ENCODE results near the gene TMEM217.

The TMEM217 gene

GRCh38 chr6:37174515-37175331 is 83.2 kb downstream of the TMEM217 start:
- Mint-ChIP-seq H3K36me3 (peaks cover 35% of the 10 kb centered on the region), H3K27me3 (no peaks in the 10 kb centered on the region), H3K4me3 (peak overlapping the region; percentile 95), H3K9me3 (no peaks in the 10 kb centered on the region), H3K4me1 (peaks cover 66% of the 10 kb centered on the region), H3K27ac (peak overlapping the region; percentile 95)

DNA sequence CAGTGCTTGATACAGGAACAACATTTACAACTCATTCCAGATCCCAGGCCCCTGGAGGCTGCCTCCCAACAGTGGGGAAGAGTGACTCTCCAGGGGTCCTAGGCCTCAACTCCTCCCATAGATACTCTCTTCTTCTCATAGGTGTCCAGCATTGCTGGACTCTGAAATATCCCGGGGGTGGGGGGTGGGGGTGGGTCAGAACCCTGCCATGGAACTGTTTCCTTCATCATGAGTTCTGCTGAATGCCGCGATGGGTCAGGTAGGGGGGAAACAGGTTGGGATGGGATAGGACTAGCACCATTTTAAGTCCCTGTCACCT is 83.8 kb downstream of the TMEM217 start:
- H3K9me3 Mint-ChIP-seq, result no peaks in the 10 kb centered on the region
- peak overlapping the region; percentile 95 for H3K4me3 Mint-ChIP-seq
- no peaks in the 10 kb centered on the region for H3K27me3 Mint-ChIP-seq
- peaks cover 71% of the 10 kb centered on the region for H3K4me1 Mint-ChIP-seq
- H3K36me3 Mint-ChIP-seq, result peaks cover 35% of the 10 kb centered on the region
- H3K27ac Mint-ChIP-seq, result peak overlapping the region; percentile 95

DNA sequence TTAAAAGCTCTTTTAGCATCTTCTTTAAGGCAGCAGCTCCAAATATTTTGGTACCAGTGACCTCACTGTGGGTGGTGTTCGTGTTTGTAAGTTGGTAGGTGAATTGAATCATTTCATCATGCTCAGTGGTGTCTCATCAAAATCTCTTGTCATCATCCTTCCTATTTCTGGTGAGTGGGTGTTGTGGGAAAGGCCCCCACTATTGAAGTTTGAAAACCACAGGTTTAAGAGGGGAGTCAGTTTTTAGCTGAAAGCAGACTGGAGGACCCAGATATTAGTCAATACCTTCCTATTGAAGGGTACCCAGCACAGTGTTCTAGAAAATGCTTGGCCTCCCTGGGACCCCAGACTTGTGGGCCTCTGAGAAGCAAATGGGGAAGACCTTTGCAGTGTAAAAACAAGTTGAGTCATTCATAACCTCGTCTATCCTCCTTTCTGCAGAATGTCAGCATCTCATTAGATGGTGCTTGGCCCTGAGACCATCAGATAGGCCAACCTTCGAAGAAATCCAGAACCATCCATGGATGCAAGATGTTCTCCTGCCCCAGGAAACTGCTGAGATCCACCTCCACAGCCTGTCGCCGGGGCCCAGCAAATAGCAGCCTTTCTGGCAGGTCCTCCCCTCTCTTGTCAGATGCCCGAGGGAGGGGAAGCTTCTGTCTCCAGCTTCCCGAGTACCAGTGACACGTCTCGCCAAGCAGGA is 84.3 kb downstream of the TMEM217 start:
- peaks cover 35% of the 10 kb centered on the region for H3K36me3 Mint-ChIP-seq
- peak overlapping the region; percentile 95 for H3K4me3 Mint-ChIP-seq
- H3K27ac Mint-ChIP-seq, result peak overlapping the region; percentile 95
- H3K9me3 Mint-ChIP-seq, result no peaks in the 10 kb centered on the region
- H3K27me3 Mint-ChIP-seq, result no peaks in the 10 kb centered on the region
- H3K4me1 Mint-ChIP-seq, result peaks cover 76% of the 10 kb centered on the region

DNA sequence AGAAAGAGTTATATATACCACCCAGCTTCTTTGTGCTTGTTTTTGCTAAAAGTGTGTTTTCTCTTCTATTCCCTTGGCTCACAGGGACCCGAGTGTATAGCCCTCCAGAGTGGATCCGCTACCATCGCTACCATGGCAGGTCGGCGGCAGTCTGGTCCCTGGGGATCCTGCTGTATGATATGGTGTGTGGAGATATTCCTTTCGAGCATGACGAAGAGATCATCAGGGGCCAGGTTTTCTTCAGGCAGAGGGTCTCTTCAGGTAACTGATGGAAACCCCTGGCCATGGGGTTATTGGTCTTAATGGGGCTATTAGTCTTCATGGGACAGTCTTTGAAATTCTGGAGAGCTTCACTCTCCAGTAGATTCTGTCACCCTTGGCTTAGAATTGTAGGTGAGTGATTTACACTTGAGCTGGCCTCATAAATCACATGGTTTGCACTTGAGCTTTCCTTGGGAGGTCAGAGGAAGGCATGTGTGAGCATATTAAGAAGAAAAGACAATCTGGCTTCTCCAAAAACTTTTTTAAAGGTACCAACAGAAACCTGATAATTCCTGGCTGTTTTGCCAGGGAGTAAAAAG is 84.9 kb downstream of the TMEM217 start:
- Mint-ChIP-seq H3K36me3 (peaks cover 35% of the 10 kb centered on the region), H3K9me3 (no peaks in the 10 kb centered on the region)

DNA sequence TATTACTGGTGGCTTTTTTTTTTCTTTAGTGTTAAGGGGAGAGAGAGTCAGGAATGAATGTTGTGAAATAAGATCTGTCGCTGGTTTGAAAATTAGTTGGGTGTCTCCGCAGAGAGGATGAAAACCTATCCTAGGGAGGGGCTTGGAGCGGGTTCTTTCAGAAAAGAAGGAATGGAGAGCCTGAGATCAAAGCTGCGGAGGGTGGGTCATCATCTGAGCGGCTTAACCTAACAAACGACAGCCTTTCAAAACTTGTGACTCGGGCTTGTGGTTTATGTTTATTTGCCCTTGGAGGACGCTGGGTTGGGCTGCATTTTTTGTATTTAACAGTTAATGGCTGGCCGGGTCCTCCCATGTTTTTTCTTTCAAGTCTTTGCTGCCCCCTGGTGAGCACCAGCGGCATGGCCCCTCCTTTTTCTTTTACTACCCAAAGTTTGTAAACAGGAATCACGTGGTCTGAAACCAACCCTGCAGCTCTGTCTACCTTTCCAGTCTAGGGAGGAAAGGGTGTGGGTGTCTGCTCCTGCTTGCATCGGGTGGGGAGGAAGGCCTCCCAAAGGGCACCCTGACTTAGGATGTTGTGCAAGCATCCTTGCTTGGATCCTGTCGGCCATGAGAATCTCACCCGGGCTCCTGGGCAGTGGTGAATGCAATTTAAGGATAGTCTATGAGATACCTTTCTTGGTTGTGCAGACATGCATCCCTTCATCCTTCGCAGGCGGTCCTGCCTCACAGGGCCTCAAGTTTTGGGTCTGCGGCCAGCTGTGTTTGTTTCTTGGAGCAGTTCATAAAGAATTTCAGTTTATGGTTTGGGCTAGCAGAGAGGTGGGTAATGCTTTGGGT is 85.8 kb downstream of the TMEM217 start:
- Mint-ChIP-seq H3K27ac (peak overlapping the region; percentile 95), H3K27me3 (no peaks in the 10 kb centered on the region), H3K4me3 (peak overlapping the region; percentile 95), H3K36me3 (peaks cover 32% of the 10 kb centered on the region), H3K9me3 (no peaks in the 10 kb centered on the region), H3K4me1 (peaks cover 72% of the 10 kb centered on the region)

More for the DNA sequence above, 84.9 kb downstream of the TMEM217 start:
- Mint-ChIP-seq H3K27me3 (no peaks in the 10 kb centered on the region), H3K4me3 (peak overlapping the region; percentile 95), H3K4me1 (peaks cover 79% of the 10 kb centered on the region), H3K27ac (peak overlapping the region; percentile 95)

DNA sequence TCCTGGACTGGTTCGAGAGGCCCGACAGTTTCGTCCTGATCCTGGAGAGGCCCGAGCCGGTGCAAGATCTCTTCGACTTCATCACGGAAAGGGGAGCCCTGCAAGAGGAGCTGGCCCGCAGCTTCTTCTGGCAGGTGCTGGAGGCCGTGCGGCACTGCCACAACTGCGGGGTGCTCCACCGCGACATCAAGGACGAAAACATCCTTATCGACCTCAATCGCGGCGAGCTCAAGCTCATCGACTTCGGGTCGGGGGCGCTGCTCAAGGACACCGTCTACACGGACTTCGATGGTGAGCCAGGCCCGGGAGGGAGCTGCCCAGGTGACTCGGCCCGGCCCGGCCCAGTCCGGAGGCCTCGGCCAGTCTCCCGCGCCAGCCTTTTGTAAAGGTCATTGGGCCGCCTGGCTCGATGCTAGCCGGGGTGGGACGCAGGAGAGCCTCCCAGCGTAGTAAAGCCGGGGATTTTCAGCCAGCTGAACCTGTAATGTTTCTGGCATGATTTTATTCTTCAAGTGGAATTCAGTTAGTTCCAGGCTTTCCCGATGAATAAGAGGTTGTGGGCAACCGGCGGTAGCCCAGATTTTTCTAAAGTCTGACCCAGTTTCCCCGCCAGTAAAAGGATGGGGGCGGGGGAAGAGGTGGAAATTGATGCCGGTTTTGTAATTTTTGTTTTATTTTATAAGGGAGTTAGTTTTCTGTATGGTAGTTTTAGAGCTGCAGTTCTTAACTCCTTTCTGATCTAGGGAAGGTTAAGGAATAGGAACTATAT is 86.6 kb downstream of the TMEM217 start:
- H3K27ac Mint-ChIP-seq, result peak overlapping the region; percentile 97
- H3K36me3 Mint-ChIP-seq, result peaks cover 28% of the 10 kb centered on the region
- no peaks in the 10 kb centered on the region for H3K9me3 Mint-ChIP-seq
- H3K4me3 Mint-ChIP-seq, result peak overlapping the region; percentile 95
- no peaks in the 10 kb centered on the region for H3K27me3 Mint-ChIP-seq
- H3K4me1 Mint-ChIP-seq, result peaks cover 66% of the 10 kb centered on the region

GRCh38 chr6:37170273-37171200 is 87.4 kb downstream of the TMEM217 start:
- Mint-ChIP-seq H3K27me3 (no peaks in the 10 kb centered on the region), H3K4me3 (peak overlapping the region; percentile 95), H3K36me3 (peaks cover 24% of the 10 kb centered on the region), H3K27ac (peak overlapping the region; percentile 97), H3K4me1 (peaks cover 57% of the 10 kb centered on the region), H3K9me3 (no peaks in the 10 kb centered on the region)

DNA sequence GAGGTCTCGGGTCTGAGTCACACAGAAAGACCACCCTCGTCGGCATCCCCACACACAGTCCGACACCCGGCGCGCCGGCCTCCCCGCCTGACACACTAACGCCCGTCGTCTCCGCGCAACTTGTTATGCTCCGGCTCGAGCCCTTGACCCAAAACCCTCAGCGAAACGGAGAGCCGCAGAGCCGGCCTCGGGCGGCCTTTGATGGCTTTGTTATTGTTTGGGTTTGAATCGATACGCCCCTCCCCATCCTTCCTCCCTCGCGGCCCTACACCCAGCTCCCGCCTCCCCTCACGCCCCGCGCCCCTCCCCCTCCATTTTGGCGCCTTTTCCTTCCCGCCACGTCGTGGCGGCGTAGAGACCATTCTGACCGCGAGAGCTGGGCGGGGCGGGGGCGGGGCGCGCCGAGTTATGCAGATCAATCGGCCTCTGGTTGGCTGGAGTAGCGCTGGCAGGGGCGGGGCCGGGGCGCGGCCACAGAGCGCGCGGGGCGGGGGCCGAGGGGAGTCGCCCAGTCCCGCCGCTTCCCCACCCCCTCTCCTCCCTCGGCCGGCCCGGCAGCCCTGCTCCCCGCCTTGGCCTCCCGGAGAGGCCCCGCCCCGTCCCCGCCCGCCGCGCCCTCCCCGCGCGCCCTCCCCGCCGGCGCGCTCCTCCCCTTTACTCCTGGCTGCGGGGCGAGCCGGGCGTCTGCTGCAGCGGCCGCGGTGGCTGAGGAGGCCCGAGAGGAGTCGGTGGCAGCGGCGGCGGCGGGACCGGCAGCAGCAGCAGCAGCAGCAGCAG is 88.3 kb downstream of the TMEM217 start, which contains the start of gene PIM1:
Gene PIM1 (plus strand): TSS at position 657 of the 777 bp plus-strand sequence. CDS start 424 bp downstream, outside the sequence.
- Mint-ChIP-seq H3K4me1 (peaks cover 49% of the 10 kb centered on the region), H3K27ac (peak within 1 kb of the TSS; percentile 97), H3K9me3 (no peaks in the 10 kb centered on the region), H3K27me3 (no peaks in the 10 kb centered on the region), H3K4me3 (peak within 1 kb of the TSS; percentile 95), H3K36me3 (peaks cover 17% of the 10 kb centered on the region)

- Mint-ChIP-seq H3K36me3 (peaks cover 11% of the 10 kb centered on the region), H3K9me3 (no peaks in the 10 kb centered on the region), H3K27me3 (no peaks in the 10 kb centered on the region), H3K27ac (peak overlapping the region; percentile 96), H3K4me3 (peak overlapping the region; percentile 91), H3K4me1 (peaks cover 42% of the 10 kb centered on the region)
Measured at GRCh38 chr6:37168811-37169495, 89.0 kb downstream of the TMEM217 start.

DNA sequence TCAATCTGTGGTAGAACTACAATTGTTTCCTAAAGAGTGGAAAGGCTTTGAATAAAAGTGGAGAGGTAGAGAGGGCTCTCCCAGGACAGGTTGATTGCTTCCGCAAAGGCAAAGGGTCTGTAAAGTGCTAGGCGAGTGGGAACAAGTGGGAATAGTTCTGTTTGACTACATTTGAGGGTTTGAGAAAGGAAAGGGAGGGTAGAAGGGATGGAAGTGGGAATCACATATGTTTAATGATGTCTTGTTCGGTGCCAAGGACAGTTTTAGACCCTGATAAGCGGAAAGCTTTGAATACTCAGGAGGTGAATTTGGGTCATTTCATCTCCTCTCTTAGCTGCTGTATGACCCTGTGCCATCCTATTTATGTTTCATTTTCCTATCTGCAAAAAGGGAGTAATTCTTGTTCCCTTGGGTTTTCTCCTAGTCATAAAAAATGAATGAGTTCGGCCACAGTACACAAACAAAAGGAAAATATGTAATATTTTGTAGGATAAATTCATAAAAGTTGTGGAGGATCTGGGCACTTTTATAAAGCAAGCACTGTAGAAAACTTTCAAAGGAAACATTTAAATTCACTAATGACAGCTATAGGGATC is 89.7 kb downstream of the TMEM217 start:
- Mint-ChIP-seq H3K27me3 (no peaks in the 10 kb centered on the region), H3K4me1 (peaks cover 35% of the 10 kb centered on the region), H3K36me3 (peaks cover 8% of the 10 kb centered on the region), H3K4me3 (peak overlapping the region; percentile 91), H3K9me3 (no peaks in the 10 kb centered on the region), H3K27ac (peak overlapping the region; percentile 83)

DNA sequence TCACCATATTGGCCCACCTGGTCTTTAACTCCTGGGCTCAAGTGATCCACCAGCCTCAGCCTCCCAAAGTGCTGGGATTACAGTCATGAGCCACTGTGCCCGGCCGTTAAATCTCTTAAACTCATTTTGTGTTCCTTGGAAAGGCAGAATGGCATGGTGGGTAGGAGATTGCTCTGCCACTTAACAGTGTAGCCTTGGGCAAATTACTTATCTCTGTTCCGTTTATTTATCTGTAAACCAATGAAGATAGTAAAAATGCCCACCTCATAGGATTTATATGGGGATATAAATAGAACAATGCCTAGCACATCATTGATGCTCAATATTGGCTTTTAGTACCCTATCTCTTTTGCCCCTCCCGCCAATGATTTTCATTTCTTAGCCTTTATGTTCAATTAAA is 95.2 kb downstream of the TMEM217 start:
- Mint-ChIP-seq H3K4me1 (peaks cover 8% of the 10 kb centered on the region), H3K27ac (no peak overlapping the region), H3K4me3 (no peak overlapping the region), H3K27me3 (no peaks in the 10 kb centered on the region), H3K36me3 (no peaks in the 10 kb centered on the region), H3K9me3 (no peaks in the 10 kb centered on the region)
